Measurements from ENCODE around the gene KRTAP5-5. TPM values are rescaled to one million over a fixed set of nuclear protein-coding genes. Genes with fewer than 3 reads are reported as not detected.

Gene KRTAP5-5
- total and polyA plus RNA-seq, 2 of the 8 experiments (the other 6 are each of a cell fraction or from before 2014, with no cell fraction given): 0.09 TPM; not detected in 1

DNA sequence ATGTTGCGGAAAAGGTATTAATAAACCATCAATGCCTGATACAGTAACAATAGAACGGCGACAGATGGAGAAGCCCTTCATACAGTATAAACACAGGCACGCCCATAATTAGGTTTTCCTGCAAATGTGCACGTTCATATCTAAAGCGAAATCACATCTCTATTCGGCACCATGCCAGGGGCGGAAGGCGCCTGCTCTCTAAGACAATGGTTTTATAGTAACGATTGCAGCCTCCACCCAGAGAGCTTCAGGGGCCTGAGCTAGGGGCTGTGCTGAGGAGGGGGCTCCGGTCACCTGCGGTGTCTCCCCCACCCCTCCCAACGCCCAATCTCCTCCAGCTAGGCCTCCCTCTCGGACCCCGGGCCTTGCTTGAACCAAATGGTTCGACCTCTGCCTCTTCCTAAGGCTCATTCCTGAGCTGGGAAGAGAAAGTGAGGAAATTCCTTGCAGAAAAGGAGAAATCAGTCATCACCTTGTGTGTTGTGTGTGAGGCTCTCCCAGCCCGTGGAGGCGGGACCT lies 9.6 kb downstream of the KRTAP5-5 start:
- H2AK5ac ChIP-seq (ENCODE audit: low read depth, low read length): no peak overlapping the region
- no peaks in the 10 kb centered on the region; the same call in 1 of the 2 replicates for H3K23me2 ChIP-seq (ENCODE audit: low read depth, low read length)
- H3K27me3 ChIP-seq (replicated peaks in 1 of 4; ENCODE audit: control insufficient read depth in 3 of 4, extremely low read depth in 1 of 4, insufficient read depth in 3 of 4, low read length in 3 of 4): no peaks in the 10 kb centered on the region; a peak in 1 of 7 replicates
- no peak overlapping the region for H3K56ac ChIP-seq (replicated peaks; ENCODE audit: insufficient read length, low read depth, low read length)
- H3K9me3 ChIP-seq (ENCODE audit: insufficient read depth in 2 of 2, low read depth in 1 of 2, low read length in 1 of 2): no peaks in the 10 kb centered on the region
- no peak overlapping the region for H2BK12ac ChIP-seq (ENCODE audit: low read depth, low read length)
- H4K5ac ChIP-seq (ENCODE audit: insufficient read length, low read depth, low read length): no peak overlapping the region
- no peak overlapping the region for H4K91ac ChIP-seq (replicated peaks; ENCODE audit: insufficient read length, low read length)
- H3K4ac ChIP-seq (replicated peaks; ENCODE audit: insufficient read length, low read depth, low read length): no peak overlapping the region
- WGBS, 2 experiments (ENCODE audit: extremely low coverage in 1 of 2, insufficient coverage in 1 of 2, insufficient read length in 1 of 2, insufficient replicate concordance in 2 of 2, low coverage in 1 of 2, low lambda C conversion rate in 2 of 2, missing lambda C conversion rate in 1 of 2): 91% methylated on average over 15 of the region's 18 CpGs; no CpG with 5 or more reads in 1 of the 2 experiments
- no peak overlapping the region for H3K4me2 ChIP-seq (ENCODE audit: insufficient read depth in 1 of 2, low read depth in 2 of 2, low read length in 2 of 2)
- ChIA-PET CTCF (ENCODE audit: partially characterized antibody) (interaction anchor here (0.7 to 4.9 kb wide), 31 partner anchors 8 to 518 kb away, joined by 3 to 47 read pairs (median 5); partner anchors contain the start of genes KRTAP5-3 and KRTAP5-5), POLR2A (ENCODE audit: partially characterized antibody) (no interaction called here)
- H3K27ac ChIP-seq (ENCODE audit: low read depth, low read length): no peak overlapping the region
- no peaks in the 10 kb centered on the region; a peak in 1 of 7 replicates for H3K4me1 ChIP-seq (replicated peaks in 1 of 4; ENCODE audit: control insufficient read depth in 3 of 4, insufficient read depth in 4 of 4, low read length in 3 of 4)
- no peak overlapping the region for H2BK5ac ChIP-seq (ENCODE audit: low read depth, low read length)
- no peak overlapping the region for H2BK120ac ChIP-seq (replicated peaks; ENCODE audit: low read depth, low read length)
- DNase-seq (ENCODE audit: low read depth in 1 of 2, low spot score in 2 of 2) (no peak), FAIRE-seq (no peak)
- no peak overlapping the region for H2BK20ac ChIP-seq (ENCODE audit: low read length)
- H3K14ac ChIP-seq (ENCODE audit: insufficient read length): no peak overlapping the region
- H4K8ac ChIP-seq (ENCODE audit: extremely low read depth, insufficient read depth, low read length): no peak overlapping the region
- H3K23ac ChIP-seq (ENCODE audit: insufficient read length): no peak overlapping the region
- H4K20me1 ChIP-seq (replicated peaks in 1 of 2; ENCODE audit: control insufficient read depth in 1 of 2, insufficient read depth in 2 of 2, low read length in 2 of 2): no peaks in the 10 kb centered on the region
- no peak overlapping the region for H3K9ac ChIP-seq (replicated peaks in 1 of 4; ENCODE audit: extremely low read depth in 1 of 4, low read depth in 3 of 4, low read length in 3 of 4)
- H2BK15ac ChIP-seq (ENCODE audit: low read length): no peak overlapping the region
- H3K79me2 ChIP-seq (ENCODE audit: control insufficient read depth in 1 of 2, insufficient read depth in 2 of 2, low read length in 2 of 2): no peaks in the 10 kb centered on the region
- H3K79me1 ChIP-seq (ENCODE audit: low read depth, low read length): no peaks in the 10 kb centered on the region
- no peak overlapping the region for H2AFZ ChIP-seq (ENCODE audit: low read length)
- H3K18ac ChIP-seq (ENCODE audit: extremely low read depth, low read length): no peak overlapping the region
- H3K4me3 ChIP-seq (ENCODE audit: extremely low read depth in 1 of 4, insufficient read depth in 2 of 4, low read depth in 3 of 4, low read length in 4 of 4): no peak overlapping the region
- H3K36me3 ChIP-seq (ENCODE audit: control insufficient read depth in 2 of 4, insufficient read depth in 4 of 4, low read length in 3 of 4): no peaks in the 10 kb centered on the region
- TF ChIP-seq JUN (IDR thresholded peaks at IDR 0.05; ENCODE audit: low read depth, low read length) (no peak), JUND (IDR thresholded peaks at IDR 0.05; ENCODE audit: low read length) (no peak), EGR1 (IDR thresholded peaks at IDR 0.05; ENCODE audit: borderline replicate concordance, low read depth, low read length) (no peak), KDM4A (IDR thresholded peaks at IDR 0.05; ENCODE audit: low read depth, low read length, severe bottlenecking) (no peak), KDM5A (IDR thresholded peaks at IDR 0.05; ENCODE audit: low read length) (no peak), SRF (IDR thresholded peaks at IDR 0.05; ENCODE audit: low read depth, low read length) (no peak), EP300 (IDR thresholded peaks at IDR 0.05; ENCODE audit: borderline replicate concordance in 1 of 2, low read depth in 2 of 2, low read length in 2 of 2) (no peak), GABPA (IDR thresholded peaks at IDR 0.05; ENCODE audit: borderline replicate concordance, insufficient read depth, low read length) (no peak), BACH1 (IDR thresholded peaks at IDR 0.05; ENCODE audit: low read length) (no peak), SIRT6 (IDR thresholded peaks at IDR 0.05; ENCODE audit: low read length) (no peak), SP1 (IDR thresholded peaks at IDR 0.05; ENCODE audit: low read depth, low read length) (no peak), TAF1 (IDR thresholded peaks at IDR 0.05; ENCODE audit: low read depth, low read length) (no peak), SP2 (IDR thresholded peaks at IDR 0.05; ENCODE audit: low read length) (no peak), POU5F1 (IDR thresholded peaks at IDR 0.05; ENCODE audit: low read depth, low read length) (no peak), FOSL1 (IDR thresholded peaks at IDR 0.05; ENCODE audit: insufficient read depth, low read depth, low read length) (no peak)
